ENCODE data around the gene IQCH.
"Not testable (repeated sequence)": the region's sequence is repeated elsewhere in the genome, so short reads cannot be mapped to it uniquely, and the experiment has no call there.

IQCH gene

GRCh38 chr15:67254238-67255175, at the start of gene IQCH, which contains the start of gene AAGAB:
TSS of gene IQCH (plus strand) at chr15:67254786. CDS start at chr15:67254897, 111 bp downstream.
TSS of gene AAGAB (minus strand) at chr15:67254661. CDS start at chr15:67254631, 30 bp downstream.
- DNase-seq, result peak; percentile 53 to 99 (median 95)

DNA sequence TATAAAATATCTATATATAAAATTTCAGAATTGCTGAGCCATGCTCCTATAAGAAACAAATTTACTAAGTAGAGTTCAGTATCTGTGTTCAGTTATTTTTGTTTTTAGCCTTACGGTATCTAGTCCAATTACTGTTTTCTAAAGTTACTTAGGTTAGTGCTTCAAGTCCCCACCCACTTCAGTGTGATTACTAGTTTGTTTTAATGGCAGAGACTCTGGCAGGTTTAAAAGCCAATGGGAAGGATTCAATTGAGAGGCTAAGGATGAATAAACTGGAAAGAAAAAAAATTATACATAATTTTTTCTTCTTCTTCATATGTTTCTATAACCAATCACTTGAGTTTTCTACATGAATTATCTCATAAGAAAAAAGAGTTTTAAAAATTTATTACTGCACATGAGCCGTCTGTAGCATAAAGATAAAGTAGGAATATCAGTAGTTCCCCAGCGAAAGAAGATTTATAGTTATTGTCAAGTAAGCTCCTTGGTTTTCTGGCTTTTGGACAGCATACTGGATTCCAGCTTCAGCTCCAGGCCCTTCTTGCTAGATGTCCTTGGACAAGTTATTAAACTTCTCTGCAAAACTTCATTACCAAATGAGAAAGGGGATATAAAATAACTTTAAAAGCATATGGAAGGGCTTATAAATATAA, 46.9 kb upstream of the IQCH start:
- no peak for DNase-seq

GRCh38 chr15:67208396-67208795, 46.2 kb upstream of the IQCH start:
- DNase-seq, result no peak

- DNase-seq, result no peak
Measured at GRCh38 chr15:67210555-67211168, 43.9 kb upstream of the IQCH start.

DNA sequence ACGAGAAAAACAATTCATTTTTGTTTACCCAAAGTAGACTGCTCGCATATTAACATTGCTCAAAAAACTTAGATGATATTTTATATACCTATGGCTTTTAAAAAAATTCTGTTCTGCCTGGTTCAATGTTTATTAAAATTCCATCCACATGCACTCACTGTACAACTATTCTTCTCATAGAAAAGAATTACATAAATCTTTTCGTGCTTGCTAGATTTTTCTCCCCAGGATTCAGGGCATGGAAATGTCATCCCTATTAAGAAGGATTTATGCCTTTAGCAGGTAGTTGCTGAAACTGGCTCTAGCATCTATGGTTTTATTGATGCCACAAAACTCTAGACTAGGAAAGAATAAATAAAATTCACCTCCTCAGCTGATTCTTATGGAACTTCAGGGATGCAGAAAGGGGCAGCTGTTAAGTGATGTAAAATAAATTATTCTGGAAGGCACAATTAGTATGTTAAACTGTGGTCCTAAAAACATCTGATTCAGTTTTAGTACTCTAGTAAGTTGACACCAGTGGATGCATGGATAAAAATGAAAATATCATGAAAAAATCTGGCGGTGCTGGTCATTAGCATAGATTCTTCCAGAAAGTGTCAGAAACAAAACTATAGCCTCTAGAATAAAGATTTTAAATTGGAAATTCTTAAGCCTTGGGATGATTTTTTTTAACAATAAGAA, 41.8 kb upstream of the IQCH start:
- DNase-seq, result no peak

DNA sequence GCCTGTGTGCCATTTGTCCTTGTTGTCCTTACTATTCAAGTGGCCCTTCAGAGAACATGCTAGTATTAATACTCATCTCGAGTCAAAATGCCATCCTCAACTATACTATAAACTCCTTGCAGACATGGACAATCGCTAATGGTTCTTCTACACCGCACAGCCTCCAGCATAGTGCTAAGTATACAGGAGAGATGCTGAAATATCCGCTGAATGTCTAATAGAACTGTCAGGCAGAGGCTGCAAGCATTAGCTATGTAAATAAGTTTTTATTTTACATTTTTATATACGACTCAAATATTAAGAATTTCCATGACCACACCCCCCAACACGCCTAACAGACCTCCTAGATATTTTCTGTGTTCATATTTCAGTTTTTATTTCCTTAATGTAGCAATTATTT, 39.5 kb upstream of the IQCH start:
- no peak for DNase-seq

- no peak for DNase-seq
Measured at GRCh38 chr15:67216859-67217258, 37.7 kb upstream of the IQCH start.

GRCh38 chr15:67218428-67218827, 36.2 kb upstream of the IQCH start:
- no peak for DNase-seq

GRCh38 chr15:67219288-67219687, 35.3 kb upstream of the IQCH start:
- no peak for DNase-seq

- DNase-seq, result no peak
Measured at GRCh38 chr15:67224889-67225288, 29.7 kb upstream of the IQCH start.

- DNase-seq, result no peak
Measured at GRCh38 chr15:67225336-67225735, 29.2 kb upstream of the IQCH start.

GRCh38 chr15:67227431-67227830, 27.2 kb upstream of the IQCH start:
- no peak for DNase-seq

- DNase-seq, result no peak
Measured at GRCh38 chr15:67227846-67228245, 26.7 kb upstream of the IQCH start.

DNA sequence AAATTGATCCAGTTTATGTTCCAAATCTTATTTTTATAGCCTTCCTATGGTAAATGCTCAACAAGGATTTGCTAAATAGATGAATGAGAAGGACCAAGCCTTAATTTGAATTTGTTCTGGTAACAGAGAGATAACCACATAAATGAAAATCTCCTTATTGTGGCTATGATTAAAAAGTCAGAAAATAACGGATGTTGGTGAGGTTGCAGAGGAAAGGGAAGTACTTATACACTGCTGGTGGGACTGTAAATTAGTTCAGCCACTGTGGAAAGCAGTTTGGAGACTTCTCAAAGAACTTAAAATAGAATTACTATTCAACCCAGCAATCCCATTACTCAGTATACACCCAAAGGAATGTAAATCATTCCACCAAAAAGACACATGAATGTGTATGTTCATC, 26.3 kb upstream of the IQCH start:
- DNase-seq, result no peak

- no peak for DNase-seq
Measured at GRCh38 chr15:67230504-67230903, 24.1 kb upstream of the IQCH start.

DNA sequence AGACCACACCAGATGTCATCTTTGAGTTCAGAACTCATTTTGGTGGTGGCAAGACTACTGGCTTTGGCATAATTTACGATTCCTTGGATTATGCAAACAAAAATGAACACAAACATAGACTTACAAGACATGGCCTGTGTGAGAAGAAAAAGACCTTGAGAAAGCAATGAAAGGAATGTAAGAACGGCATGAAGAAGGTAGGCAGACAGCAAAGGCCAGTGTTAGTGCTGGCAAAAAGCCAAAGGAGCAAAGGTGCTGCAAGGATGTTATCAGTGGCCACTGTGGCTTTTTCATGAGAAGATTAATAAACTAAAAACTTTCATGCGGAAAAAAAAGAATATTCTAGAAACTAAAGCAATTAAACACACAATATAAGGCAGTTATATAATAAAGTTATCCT, 22.0 kb upstream of the IQCH start:
- DNase-seq, result no peak

GRCh38 chr15:67240235-67241131, 14.1 kb upstream of the IQCH start:
- DNase-seq, result no peak

DNA sequence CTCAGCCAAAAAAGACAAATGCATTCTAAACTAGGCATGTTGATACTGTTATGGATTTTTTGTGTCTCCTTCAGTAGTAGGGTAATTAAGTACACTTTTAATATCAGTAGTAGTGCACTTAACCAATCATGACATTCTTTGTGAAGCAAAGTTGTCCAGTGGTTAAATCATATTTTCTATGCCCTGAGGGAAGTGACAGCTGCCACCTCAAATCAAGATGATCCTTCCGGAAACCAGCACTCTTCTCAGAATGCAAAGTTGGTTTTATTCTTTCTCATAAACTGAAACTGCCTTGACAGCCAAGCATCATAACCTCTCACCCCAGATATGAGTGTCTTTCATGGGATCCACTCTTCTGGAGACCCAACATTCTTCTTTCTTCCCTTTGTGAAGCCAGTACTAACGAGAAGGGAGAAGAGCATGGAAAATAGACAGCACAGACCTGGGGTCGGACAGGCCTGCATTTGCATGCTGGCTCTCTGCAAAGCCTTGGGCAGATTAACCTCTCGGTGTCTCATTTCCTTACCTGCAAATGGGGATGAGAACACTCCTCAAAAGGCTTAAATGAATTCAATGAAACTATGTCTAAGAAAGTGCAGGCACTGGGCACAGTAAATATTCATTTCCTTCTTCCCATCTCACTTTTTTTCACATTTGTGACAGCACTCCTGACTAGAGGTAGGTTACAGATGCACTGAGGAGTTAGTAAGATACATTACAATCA, 13.3 kb upstream of the IQCH start:
- DNase-seq, result no peak

- no peak for DNase-seq
Measured at GRCh38 chr15:67242708-67243111, 11.9 kb upstream of the IQCH start.

DNA sequence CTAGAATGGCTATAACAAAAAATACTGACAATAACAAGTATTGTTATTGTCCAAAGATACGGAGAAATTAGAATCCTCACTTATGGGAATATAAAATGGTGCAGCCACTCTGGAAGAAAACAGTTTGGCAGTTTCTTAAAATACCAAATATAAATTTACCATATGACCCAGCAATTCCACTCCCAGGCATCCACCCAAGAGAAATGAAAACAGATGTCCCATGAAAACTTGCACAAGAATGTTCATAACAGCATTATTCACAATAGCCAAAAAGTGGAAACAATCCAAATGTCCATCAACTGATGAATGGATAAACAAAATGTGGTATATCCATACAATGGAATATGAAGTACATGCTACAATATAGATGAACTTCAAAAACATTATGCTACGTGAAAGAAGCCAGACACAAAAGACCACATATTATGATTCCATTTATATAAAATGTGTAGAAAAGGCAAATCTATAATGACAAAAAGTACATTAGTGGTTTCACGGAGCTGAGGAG, 9.6 kb upstream of the IQCH start:
- DNase-seq, result no peak

- not testable (repeated sequence) for DNase-seq
Measured at GRCh38 chr15:67246606-67247005, 8.0 kb upstream of the IQCH start.
